RPMI8226 (cell line): ENCODE results near the gene CD81.

Source experiments
- DNase-seq: peaks from one replicate; pipeline ENCODE4 v3.0.0-alpha.2; 2015

Gene CD81

GRCh38 chr11:2377511-2378443, 667 bp downstream of the CD81 start:
- DNase-seq = peak; percentile 40

GRCh38 chr11:2378527-2379210, 1.6 kb downstream of the CD81 start:
- DNase-seq = no peak

- DNase-seq = no peak
Measured at GRCh38 chr11:2379466-2380174, 2.5 kb downstream of the CD81 start.

GRCh38 chr11:2380396-2380795, 3.3 kb downstream of the CD81 start:
- no peak for DNase-seq

- DNase-seq = no peak
Measured at GRCh38 chr11:2380807-2381350, 3.8 kb downstream of the CD81 start.

GRCh38 chr11:2381494-2382128, 4.5 kb downstream of the CD81 start:
- no peak for DNase-seq

- DNase-seq = no peak
Measured at GRCh38 chr11:2382129-2382517, 5.0 kb downstream of the CD81 start.

- no peak for DNase-seq
Measured at GRCh38 chr11:2382936-2383851, 6.1 kb downstream of the CD81 start.

- no peak for DNase-seq
Measured at GRCh38 chr11:2383852-2384804, 7.0 kb downstream of the CD81 start.

- DNase-seq = no peak
Measured at GRCh38 chr11:2385156-2386151, 8.3 kb downstream of the CD81 start.

GRCh38 chr11:2386591-2386990, 9.5 kb downstream of the CD81 start:
- DNase-seq = no peak

GRCh38 chr11:2387266-2387987, 10.3 kb downstream of the CD81 start:
- no peak for DNase-seq

GRCh38 chr11:2388431-2389376, 11.6 kb downstream of the CD81 start:
- DNase-seq = no peak

- DNase-seq = no peak
Measured at GRCh38 chr11:2389377-2390026, 12.4 kb downstream of the CD81 start.

GRCh38 chr11:2390091-2390724, 13.1 kb downstream of the CD81 start:
- no peak for DNase-seq

- DNase-seq = no peak
Measured at GRCh38 chr11:2390725-2391151, 13.6 kb downstream of the CD81 start.
